ENCODE measurements around the gene TYK2.
A peak's percentile ranks its signal among the peaks of the same experiment; 100 is the strongest.

The TYK2 gene

DNA sequence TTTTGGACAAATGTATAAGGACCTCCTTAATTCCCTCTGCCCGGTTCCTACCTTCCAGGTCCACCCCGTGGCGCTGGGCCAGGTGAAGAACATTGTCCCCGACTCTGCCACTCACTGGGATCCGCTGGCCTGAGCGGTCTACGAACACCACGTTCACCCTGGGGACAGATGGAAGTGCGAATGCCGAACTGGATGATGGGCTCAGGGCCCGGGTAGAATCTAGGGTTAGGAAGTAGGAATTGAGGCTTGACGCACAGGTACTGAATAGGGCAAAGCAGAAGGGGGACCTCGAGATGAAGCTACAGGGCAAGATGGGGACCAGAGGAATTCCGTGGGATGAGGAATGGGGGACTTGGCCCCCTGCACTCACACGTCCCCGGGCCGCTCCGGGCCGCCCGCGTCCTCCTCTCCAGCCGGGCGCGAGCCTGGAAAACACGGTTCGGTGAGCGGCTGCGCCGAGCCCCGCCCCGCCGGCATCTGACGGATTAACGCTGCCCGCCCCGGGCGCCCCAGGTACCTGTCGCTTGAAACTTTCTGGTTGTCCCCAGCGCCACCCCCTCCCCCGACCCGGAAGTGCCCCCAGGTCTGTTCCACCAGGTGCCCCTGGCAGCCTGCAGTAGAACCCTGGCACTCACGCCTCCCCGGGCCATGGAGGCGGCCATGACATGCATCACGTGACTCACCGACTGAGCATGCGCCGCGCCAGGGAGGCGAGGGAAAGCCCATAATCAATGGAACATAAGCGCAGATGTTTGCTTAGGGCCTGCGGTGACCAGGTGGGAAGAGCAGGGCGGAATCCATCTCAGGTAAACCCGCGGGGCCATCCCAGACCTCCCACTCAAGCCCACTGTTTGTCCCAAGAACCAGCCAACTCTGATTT lies 64.8 kb downstream of the TYK2 start, which contains the start of gene FDX2:
Gene FDX2 (minus strand): TSS at position 681 of the 880 bp plus-strand sequence. CDS start 19 bp downstream, at position 662.
- DNase-seq (ENCODE audit: low read depth in 2 of 2), result peak; percentile 76 to 89

DNA sequence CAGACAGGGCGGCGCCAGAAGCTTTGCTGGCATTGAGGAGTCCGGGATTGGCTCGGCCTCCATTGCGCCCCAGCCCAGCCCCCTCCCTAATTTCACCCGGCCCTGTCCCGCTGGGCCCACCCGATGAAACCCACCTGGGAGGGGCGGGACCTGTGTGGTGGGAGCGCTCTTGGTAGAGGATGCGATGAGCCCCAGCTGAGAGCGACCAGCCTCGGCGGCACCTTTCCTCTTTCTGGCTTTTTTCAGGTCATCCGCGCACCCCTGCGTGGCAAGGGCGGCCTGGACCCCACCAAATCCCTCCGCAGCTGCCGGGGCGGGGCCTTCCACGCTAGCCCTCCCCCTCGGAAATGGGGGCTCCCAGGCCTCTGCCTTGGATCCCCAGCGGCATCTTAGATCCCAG lies 70.9 kb downstream of the TYK2 start, which contains the start of gene ZGLP1:
Gene ZGLP1 (minus strand): TSS at position 393 of the 400 bp plus-strand sequence.
- DNase-seq (ENCODE audit: low read depth in 2 of 2), result no peak

DNA sequence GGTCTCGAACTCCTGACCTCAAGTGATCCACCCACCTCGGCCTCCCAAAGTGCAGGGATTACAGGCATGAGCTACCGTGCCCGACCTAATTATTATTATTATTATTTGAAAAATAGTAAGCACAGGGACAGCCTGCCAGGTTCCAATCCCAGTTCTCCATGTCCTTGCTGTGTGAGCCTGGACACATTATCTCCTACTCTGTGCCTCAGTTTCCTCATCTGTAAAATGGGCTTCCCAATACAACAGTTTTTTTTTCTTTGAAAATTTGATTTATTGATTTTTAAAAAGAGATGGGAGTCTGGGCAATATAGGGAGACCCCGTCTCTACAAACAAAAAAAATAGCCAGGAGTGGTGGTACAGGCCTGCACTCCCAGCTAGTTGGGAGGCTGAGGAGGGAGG lies 74.0 kb downstream of the TYK2 start:
- no peak for DNase-seq (ENCODE audit: low read depth in 2 of 2)

- DNase-seq (ENCODE audit: low read depth in 2 of 2), result no peak
Observed at GRCh38 chr19:10305139-10305806, 75.1 kb downstream of the TYK2 start.
